HFFc6 (cell line): Measurements from ENCODE around the gene REXO1. TPM values are rescaled to one million over a fixed set of nuclear protein-coding genes. Genes with fewer than 3 reads are reported as not detected.
"Not testable (repeated sequence)": the region's sequence is repeated elsewhere in the genome, so short reads cannot be mapped to it uniquely, and the experiment has no call there.

Experiments
- DNase-seq: peaks from one replicate; pipeline ENCODE4 v3.0.0-alpha.2; 2018
- H3K27ac Mint-ChIP-seq: 2 replicates; pipeline ENCODE4 v1.8.0; 2020; ENCODE audit warnings: mild to moderate bottlenecking, mixed read lengths
- H3K27me3 Mint-ChIP-seq: 2 replicates; pipeline ENCODE4 v1.8.0; 2021; ENCODE audit warnings: mild to moderate bottlenecking, moderate library complexity, mixed read lengths; ENCODE audit not compliant: insufficient read depth
- H3K36me3 Mint-ChIP-seq: 2 replicates; pipeline ENCODE4 v1.8.0; 2021; ENCODE audit warnings: low read depth, mixed read lengths
- H3K4me1 Mint-ChIP-seq: 2 replicates; pipeline ENCODE4 v1.8.0; 2020; ENCODE audit warnings: low read depth, mixed read lengths
- H3K4me3 Mint-ChIP-seq: 2 replicates; pipeline ENCODE4 v1.8.0; 2020; ENCODE audit warnings: mild to moderate bottlenecking, moderate library complexity, mixed read lengths
- H3K9me3 Mint-ChIP-seq: 2 replicates; pipeline ENCODE4 v1.8.0; 2020; ENCODE audit warnings: mild to moderate bottlenecking, mixed read lengths
- CTCF ChIP-seq: fragments of 200-600 bp; sonication (generic); IDR thresholded peaks from 2 replicates; pipeline ENCODE4 v1.5.0; 2021; ENCODE audit warnings: antibody characterized with exemption, mild to moderate bottlenecking
- total RNA-seq, 6 experiments: library from RNA; stranded (reverse); fragmentation: NEBNext Ultra II Directional; extraction: Animal tissue kit (Norgen Biotek cat#: 25700); gene quantifications; 2 replicates in 1 of 6; 3 replicates in 5 of 6; pipeline ENCODE4 v1.2.3, GENCODE V29; 2021

The REXO1 gene
- total RNA-seq, 6 experiments from 2014 or later = 32.9 to 38.2 (median 34.6) TPM

- peak overlapping the region; percentile 97 for H3K27ac Mint-ChIP-seq
- H3K27me3 Mint-ChIP-seq = peaks cover 3% of the 10 kb centered on the region
- DNase-seq = peak; percentile 78
- peaks cover 18% of the 10 kb centered on the region for H3K4me1 Mint-ChIP-seq
- peak overlapping the region; percentile 97 for H3K4me3 Mint-ChIP-seq
- peaks cover 16% of the 10 kb centered on the region; the same call in 1 of the 2 replicates for H3K36me3 Mint-ChIP-seq
- TF ChIP-seq CTCF = no peak; the same call in 1 of the 2 replicates
- no peaks in the 10 kb centered on the region for H3K9me3 Mint-ChIP-seq
Observed at GRCh38 chr19:1875646-1876495, 27.6 kb upstream of the REXO1 start.

- Mint-ChIP-seq H3K4me1 (peaks cover 18% of the 10 kb centered on the region), H3K36me3 (peaks cover 16% of the 10 kb centered on the region; the same call in 1 of the 2 replicates), H3K4me3 (peak overlapping the region; percentile 97), H3K27ac (peak overlapping the region; percentile 97)
- not testable (repeated sequence) for H3K27me3 Mint-ChIP-seq, DNase-seq, H3K9me3 Mint-ChIP-seq
Observed at GRCh38 chr19:1875265-1875645, 27.0 kb upstream of the REXO1 start.

- Mint-ChIP-seq H3K36me3 (peaks cover 16% of the 10 kb centered on the region; the same call in 1 of the 2 replicates), H3K27me3 (peaks cover 3% of the 10 kb centered on the region), H3K9me3 (no peaks in the 10 kb centered on the region), H3K27ac (peak overlapping the region; percentile 97), H3K4me3 (peak overlapping the region; percentile 97), H3K4me1 (peaks cover 18% of the 10 kb centered on the region)
- DNase-seq = no peak
- no peak for TF ChIP-seq CTCF
Observed at GRCh38 chr19:1874554-1875185, 26.4 kb upstream of the REXO1 start.

GRCh38 chr19:1873524-1874473, 25.5 kb upstream of the REXO1 start:
- H3K27me3 Mint-ChIP-seq = peaks cover 3% of the 10 kb centered on the region
- TF ChIP-seq CTCF = no peak
- no peak for DNase-seq
- peaks cover 18% of the 10 kb centered on the region for H3K4me1 Mint-ChIP-seq
- H3K27ac Mint-ChIP-seq = peak overlapping the region; percentile 97; the same call in 1 of the 2 replicates
- peak overlapping the region; percentile 97 for H3K4me3 Mint-ChIP-seq
- no peaks in the 10 kb centered on the region for H3K9me3 Mint-ChIP-seq
- peaks cover 16% of the 10 kb centered on the region; the same call in 1 of the 2 replicates for H3K36me3 Mint-ChIP-seq

GRCh38 chr19:1872807-1873523, 24.7 kb upstream of the REXO1 start:
- H3K4me1 Mint-ChIP-seq = peaks cover 18% of the 10 kb centered on the region
- H3K27me3 Mint-ChIP-seq = peaks cover 3% of the 10 kb centered on the region
- no peak overlapping the region for H3K27ac Mint-ChIP-seq
- H3K4me3 Mint-ChIP-seq = no peak overlapping the region
- H3K36me3 Mint-ChIP-seq = peaks cover 16% of the 10 kb centered on the region; the same call in 1 of the 2 replicates
- no peaks in the 10 kb centered on the region for H3K9me3 Mint-ChIP-seq
- no peak for DNase-seq
- no peak for TF ChIP-seq CTCF
